KBM-7 (cell line): ENCODE measurements around the gene HMSD.
A peak's percentile ranks its signal among the peaks of the same experiment; 100 is the strongest.
"Not testable (repeated sequence)": the region's sequence is repeated elsewhere in the genome, so short reads cannot be mapped to it uniquely, and the experiment has no call there.

Experiments
- DNase-seq: peaks from one replicate; pipeline ENCODE4 v3.0.0-alpha.2; 2015
- in situ Hi-C: fragments of 300-500 bp; cut with MboI; formaldehyde crosslinking; loops from 2 replicates; pipeline ENCODE4 v1.14.3; 2020; ENCODE audit warnings: low sequenced_read_pairs, low pct_unique_long_range_greater_than_20kb, mixed read lengths

Gene HMSD

DNA sequence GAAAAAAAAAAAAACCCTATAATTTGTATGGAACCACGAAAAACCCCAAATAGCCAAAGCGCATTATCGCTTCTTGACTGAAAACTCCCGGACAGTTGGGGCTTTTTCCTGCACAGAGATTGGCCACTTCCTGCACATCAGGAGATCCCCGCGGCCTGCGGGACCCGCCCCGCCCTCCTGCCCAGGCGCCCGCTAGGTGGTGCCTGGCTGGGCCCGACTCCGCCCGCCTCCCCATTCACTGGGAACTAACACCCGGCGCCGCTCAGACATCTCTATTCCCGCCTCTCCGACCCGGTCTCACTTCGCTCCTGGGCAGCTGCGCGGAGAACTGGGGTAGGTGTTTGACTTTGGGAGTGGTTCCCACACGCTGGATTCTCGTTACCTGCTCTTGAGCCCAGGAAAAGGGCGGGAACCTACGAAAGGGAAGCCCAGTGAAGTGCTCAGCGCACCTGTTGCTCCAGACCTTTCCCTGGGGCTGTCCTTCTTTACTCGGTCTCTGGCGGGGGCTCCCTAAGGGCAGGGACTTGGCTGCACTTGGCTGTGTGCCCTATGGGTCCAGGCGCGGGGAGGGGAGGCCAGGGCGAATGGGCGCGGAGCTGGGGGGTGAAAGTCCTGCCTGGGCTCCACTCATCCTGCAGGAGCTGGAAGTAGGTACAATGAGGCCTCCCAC, at the start of gene HMSD:
Gene HMSD, plus strand, starts transcription at position 234 of the 670 bp plus-strand sequence. CDS start 4,155 bp downstream, outside the sequence.
- in situ Hi-C loops = no loop called here
- no peak for DNase-seq

DNA sequence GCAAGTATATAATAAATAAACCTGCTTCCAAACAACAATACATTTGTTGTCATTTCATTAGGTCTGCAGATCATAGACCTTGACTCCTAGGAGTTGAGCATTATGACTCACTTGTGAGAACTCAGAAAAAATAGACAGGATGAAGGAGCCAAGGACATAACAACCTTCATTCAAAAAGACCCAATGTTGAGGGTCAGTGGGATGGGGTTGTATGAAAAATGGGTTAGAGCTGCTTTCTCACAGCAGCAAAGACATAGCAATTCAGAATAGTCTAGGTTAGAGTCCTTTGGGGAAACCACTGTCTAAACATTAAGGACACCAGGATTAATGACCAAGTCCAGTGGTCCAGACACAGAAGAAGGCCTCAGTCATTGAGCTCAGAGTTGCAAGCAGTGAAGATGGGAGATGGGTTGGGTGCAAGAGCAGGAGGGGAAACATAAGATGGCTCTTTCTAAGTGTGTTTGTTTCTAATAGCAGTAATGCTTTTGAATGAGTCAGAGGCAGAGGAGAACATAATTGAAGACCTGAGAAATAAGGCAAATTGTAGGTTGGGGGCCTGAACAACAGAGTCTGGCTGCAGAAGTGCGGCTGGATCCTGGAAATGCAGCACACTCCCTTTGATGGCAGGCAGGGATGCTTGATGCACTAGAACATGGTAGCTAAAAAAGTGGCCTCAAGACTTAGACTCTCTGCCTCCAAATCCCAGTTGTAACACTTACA, 45.1 kb upstream of the HMSD start:
- in situ Hi-C loops = no loop called here
- DNase-seq = no peak

DNA sequence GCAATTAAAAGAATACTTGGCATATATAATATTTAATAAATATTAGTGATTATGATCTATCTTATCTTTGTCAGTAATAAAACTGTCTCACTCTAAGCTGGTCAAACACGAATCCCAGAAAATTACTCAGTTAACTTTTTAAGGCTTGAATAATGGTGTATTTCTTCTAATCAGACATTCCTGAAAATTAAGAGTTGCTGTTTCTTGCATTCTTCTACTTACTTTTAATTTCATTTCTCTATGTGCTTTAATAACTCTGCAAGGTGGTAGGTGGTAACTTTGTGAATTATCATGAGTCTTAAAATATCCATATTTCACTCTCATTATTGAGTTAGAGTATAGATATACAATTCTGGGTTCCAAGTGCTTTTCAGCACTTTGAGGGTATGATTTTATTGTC, 44.4 kb upstream of the HMSD start:
- in situ Hi-C loops = no loop called here
- DNase-seq = no peak

GRCh38 chr18:63905361-63905760, 43.7 kb upstream of the HMSD start:
- DNase-seq = peak; percentile 22
- in situ Hi-C loops = no loop called here

DNA sequence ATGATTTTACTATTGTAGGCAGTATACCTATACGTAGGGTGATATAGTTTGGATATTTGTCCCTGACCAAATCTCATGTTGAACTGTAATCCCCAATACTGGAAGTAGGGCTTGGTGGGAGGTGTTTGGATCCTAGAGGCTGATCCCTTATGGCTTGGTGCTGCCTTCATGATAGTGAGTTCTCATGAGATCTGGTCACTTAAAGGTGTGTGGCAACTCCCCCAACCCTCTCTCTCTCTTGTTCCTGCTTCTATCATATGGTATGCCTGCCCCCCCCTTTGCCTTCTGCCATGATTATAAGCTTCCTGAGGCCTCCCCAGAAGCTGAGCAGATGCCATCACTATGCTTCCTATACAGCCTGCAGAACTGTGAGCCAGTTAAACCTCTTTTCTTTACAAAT, 43.0 kb upstream of the HMSD start:
- no peak for DNase-seq
- in situ Hi-C loops = no loop called here

- no peak for DNase-seq
- in situ Hi-C loops = no loop called here
These were observed 41.4 kb upstream of the HMSD start, which contains the start of gene SERPINB10 for GRCh38 chr18:63907664-63908063. TSS of gene SERPINB10 (plus strand) at chr18:63907958. CDS start at chr18:63915511, 7,553 bp downstream.

DNA sequence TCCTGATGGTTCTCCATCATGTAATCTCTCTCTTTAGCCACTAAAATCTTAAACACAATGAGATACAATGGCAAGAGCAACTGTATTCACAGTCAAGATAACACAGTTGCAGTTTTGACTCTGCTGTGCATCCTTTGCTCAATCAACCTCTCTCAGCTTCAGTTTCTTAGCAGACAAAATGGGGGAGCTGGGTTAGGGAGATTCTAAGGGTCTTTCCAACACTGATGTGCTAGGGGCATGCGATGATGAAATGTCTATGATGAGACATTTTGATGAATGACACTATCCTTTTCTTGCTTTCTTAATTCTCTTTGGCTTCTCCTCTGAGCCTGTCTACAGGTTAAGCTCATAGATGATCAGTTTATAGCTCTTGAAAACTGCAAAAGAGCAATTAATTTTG, 40.2 kb upstream of the HMSD start:
- no peak for DNase-seq
- in situ Hi-C loops = no loop called here

DNA sequence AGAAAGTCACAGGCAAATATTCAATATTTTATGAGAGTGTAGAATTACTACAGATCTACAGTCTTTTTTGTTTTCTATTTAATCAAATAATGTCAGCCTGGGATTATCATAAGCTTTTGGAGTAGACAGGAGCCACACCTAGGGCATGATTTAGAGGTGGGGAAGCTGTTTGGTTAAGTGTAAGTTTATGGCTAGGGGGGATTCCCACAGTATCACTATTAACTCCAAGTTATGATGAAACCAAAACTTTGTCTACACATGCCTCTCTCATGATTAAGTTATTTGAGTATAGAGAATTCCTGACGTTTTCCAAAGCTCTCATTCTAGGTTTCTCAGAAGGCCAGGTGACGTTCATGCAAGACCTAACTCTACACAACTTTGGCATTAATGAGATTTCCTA, 39.2 kb upstream of the HMSD start:
- in situ Hi-C loops = no loop called here
- DNase-seq = no peak

DNA sequence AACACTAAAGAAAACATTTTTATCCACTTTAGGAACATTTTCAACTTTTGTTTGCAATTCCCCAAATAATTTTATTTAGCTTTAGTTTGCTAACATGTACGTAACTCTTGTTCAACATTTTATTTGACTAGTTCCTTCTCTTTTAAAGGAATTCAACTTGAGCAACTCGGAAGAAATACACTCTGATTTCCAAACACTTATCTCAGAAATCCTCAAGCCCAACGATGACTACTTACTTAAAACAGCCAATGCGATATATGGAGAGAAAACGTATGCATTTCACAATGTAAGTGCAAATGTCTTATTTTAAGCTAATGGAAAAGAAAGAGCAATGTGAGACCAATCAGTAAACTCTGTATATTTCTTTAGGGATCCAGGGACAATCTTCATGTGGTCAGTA, 31.3 kb upstream of the HMSD start:
- in situ Hi-C loops = no loop called here
- DNase-seq = no peak

- DNase-seq = no peak
- in situ Hi-C loops = no loop called here
These were observed 27.1 kb upstream of the HMSD start for GRCh38 chr18:63922049-63922448.

DNA sequence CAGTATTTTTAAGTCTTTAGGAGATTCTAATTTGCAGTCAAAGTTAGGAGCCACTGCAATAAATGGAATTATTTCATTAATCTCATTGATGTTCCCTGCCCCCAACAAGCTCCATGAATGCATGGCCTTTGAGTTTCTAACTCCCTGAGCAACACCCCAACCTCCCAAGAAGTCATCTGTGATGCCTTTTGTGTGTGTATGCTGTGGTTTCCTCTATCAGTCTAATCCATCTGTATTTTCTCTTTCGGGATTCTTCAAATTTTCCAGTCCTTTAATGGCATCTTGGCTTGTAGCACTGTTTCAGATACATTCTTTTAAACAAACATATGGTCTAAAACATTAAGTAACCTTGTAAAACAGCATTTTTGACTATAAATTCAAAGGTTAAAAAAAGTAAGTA, 24.6 kb upstream of the HMSD start:
- in situ Hi-C loops = no loop called here
- no peak for DNase-seq

- in situ Hi-C loops = no loop called here
- DNase-seq = no peak
These were observed 20.8 kb upstream of the HMSD start for GRCh38 chr18:63928331-63928730.

- DNase-seq, in situ Hi-C loops: not testable (repeated sequence)
These were observed 19.7 kb upstream of the HMSD start for GRCh38 chr18:63929369-63929768.

GRCh38 chr18:63930773-63931354, 18.2 kb upstream of the HMSD start:
- in situ Hi-C loops = no loop called here
- no peak for DNase-seq

GRCh38 chr18:63936156-63936931, 12.8 kb upstream of the HMSD start:
- in situ Hi-C loops = no loop called here

DNA sequence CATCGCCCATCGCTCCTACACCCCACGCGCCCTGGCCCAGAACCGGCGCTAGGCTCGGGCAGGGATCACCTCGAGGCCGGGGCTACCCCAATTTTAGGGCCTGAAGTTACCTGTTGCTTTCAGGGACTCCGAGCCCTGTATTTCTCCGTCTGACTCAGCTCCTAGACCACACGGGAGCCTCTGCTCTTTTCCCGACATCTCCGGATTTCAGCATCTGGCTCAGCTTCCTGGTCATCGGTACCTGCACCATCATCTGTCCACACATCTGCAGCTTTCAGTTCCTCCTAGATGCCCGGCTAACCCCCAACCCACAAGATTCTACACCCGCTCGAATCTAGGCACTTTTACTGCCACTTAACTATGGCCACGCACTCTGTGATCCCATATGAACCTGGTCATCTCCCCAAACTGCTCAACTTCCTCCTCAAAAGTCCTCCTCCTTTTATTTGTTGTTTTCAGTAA, 12.1 kb upstream of the HMSD start:
- DNase-seq = no peak

More at GRCh38 chr18:63936156-63936931, 12.8 kb upstream of the HMSD start:
- peak; percentile 75 for DNase-seq

GRCh38 chr18:63940008-63940407, 9.1 kb upstream of the HMSD start:
- DNase-seq = no peak
- in situ Hi-C loops = no loop called here

More for the DNA sequence above, 12.1 kb upstream of the HMSD start:
- in situ Hi-C loops = no loop called here

DNA sequence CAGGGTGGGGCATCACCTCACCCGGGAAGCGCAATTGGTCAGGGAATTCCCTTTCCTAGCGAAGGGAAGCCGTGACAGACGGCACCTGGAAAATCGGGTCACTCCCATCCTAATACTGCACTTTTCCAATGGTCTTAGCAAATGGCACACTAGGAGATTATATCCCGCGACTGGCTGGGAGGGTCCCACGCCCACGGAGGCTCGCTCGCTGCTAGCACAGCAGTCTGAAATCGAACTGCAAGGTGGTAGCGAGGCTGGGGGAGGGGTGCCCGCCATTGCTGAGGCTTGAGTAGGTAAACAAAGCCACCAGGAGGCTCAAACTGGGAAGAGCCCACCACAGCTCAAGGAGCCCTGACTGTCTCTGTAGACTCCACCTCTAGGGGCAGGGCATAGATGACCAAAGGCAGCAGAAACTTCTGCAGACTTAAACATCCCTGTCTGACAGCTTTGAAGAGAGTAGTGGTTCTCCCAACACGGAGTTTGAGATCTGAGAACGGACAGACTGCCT, 8.5 kb upstream of the HMSD start:
- in situ Hi-C loops, DNase-seq: not testable (repeated sequence)

DNA sequence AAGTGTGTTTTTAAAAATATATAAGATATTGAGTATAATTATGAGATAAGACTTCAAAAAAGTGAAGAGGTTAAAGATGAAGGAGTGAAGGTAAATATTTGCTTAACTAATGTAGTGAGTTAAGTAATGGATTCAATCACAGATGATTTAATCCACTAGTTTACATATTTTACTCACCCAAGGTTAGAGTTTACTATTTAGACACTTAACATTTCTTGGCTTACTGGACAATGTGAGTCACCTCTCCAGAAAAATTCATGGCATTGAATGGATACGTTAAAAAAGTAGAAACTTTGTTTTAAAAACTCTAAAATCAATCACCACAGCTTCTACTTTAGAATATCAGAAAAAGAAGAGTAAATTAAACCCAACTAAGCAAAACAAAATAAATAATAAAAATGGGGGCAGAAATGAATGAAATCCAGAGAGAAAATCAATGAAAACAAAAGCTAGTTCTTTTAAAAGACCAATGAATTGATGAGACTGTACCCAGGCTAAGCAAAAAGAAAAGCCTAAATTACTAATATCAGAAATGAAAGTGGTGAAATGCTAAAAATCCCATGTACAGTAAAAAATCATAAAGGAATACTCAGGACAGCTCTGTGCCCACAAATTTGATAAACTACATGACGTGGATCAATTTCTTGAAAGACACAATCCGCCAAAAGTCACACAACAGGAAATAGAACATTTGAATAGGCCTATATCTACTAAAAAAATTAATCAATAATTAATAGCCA, 1.9 kb upstream of the HMSD start:
- no peak for DNase-seq
- in situ Hi-C loops = no loop called here
